ENCODE data around the gene SH3BP4.

The SH3BP4 gene, protein sequence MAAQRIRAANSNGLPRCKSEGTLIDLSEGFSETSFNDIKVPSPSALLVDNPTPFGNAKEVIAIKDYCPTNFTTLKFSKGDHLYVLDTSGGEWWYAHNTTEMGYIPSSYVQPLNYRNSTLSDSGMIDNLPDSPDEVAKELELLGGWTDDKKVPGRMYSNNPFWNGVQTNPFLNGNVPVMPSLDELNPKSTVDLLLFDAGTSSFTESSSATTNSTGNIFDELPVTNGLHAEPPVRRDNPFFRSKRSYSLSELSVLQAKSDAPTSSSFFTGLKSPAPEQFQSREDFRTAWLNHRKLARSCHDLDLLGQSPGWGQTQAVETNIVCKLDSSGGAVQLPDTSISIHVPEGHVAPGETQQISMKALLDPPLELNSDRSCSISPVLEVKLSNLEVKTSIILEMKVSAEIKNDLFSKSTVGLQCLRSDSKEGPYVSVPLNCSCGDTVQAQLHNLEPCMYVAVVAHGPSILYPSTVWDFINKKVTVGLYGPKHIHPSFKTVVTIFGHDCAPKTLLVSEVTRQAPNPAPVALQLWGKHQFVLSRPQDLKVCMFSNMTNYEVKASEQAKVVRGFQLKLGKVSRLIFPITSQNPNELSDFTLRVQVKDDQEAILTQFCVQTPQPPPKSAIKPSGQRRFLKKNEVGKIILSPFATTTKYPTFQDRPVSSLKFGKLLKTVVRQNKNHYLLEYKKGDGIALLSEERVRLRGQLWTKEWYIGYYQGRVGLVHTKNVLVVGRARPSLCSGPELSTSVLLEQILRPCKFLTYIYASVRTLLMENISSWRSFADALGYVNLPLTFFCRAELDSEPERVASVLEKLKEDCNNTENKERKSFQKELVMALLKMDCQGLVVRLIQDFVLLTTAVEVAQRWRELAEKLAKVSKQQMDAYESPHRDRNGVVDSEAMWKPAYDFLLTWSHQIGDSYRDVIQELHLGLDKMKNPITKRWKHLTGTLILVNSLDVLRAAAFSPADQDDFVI

DNA sequence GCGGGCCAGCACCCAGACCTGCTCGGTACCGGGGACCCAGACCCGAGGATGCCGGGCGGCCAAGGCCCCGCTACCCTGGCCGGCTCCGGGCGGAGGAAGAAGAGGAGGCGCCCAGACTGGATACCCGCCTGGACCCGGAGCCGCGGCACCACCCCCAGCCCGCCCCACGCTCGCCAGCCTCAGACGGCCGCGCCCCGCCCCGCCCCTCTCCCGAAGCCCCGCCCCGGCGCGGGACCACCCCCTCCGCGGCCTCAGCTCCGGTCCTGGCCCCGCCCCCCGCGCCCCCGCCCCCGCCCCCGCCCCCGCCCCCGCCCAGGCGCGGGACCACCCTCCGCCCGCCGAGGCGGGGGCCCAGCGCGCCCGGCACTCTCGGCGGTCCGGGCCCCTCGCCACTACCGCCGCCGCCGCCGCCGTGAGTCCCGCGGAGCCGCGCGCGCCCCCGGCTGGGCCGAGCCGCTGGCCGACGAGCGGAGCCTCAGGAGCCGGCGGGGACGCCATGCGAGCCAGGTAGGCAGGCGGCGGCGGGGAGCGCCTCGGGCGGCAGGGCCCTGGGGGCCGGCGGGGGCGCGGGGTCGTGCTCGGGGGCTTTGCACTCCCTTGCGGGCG lies at the start of gene SH3BP4:
SH3BP4 (plus strand) TSS at position 354 of the 606 bp plus-strand sequence. CDS start 82,986 bp downstream, outside the sequence.
- Histone ChIP-seq H3K4me2 (ENCODE audit: insufficient read depth, low read length) (no peak within 1 kb of the TSS), H3K9ac (ENCODE audit: low read depth, low read length) (no peak within 1 kb of the TSS), H3K36me3 (ENCODE audit: insufficient read depth, low read length) (no peaks in the 10 kb centered on the region), H3K27ac (ENCODE audit: low read length) (no peak within 1 kb of the TSS), H3K27me3 (ENCODE audit: insufficient read depth, low read length, poor library complexity) (peaks cover 12% of the 10 kb centered on the region), H4K20me1 (ENCODE audit: insufficient read depth, low read length) (no peaks in the 10 kb centered on the region), H3K79me2 (ENCODE audit: insufficient read depth, low read length) (no peaks in the 10 kb centered on the region), H3K4me3 (ENCODE audit: low read depth in 1 of 2, low read length in 2 of 2) (no peak within 1 kb of the TSS), H2AFZ (ENCODE audit: low read depth, low read length) (no peak within 1 kb of the TSS), H3K9me3 (ENCODE audit: insufficient read depth, low read length, severe bottlenecking) (no peaks in the 10 kb centered on the region), H3K4me1 (ENCODE audit: insufficient read depth, low read length) (no peaks in the 10 kb centered on the region)
- ATAC-seq (ENCODE audit: insufficient read depth, low read depth) = no peak
- DNase-seq = no peak
- no peak for TF ChIP-seq EZH2 (IDR thresholded peaks at IDR 0.05; ENCODE audit: borderline replicate concordance, low read depth, low read length, severe bottlenecking)
- TF ChIP-seq CTCF (IDR thresholded peaks at IDR 0.05; ENCODE audit: borderline replicate concordance, extremely low read depth, low read length, poor library complexity, severe bottlenecking) = no peak

DNA sequence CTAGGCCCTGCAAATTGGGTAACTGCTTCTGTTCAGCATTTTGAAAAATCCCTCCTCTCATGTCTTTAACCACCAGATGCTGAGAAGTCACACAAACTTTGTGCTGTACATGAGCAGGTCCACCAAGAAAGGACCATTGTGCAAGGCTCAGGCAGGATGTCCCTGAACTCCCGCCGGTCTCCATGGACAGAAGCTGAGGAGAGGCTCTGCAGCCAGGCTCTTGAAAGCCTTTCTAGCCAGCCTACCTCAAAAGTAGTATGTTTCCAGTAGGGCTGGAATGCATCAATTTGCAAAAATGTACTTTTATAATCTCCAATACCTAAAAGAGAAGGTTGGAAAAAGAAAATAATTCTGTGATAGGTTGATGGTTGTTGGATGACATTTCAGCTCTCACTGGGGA lies 47.0 kb upstream of the SH3BP4 start:
- ATAC-seq (ENCODE audit: insufficient read depth, low read depth) = no peak
- Histone ChIP-seq H3K4me2 (ENCODE audit: insufficient read depth, low read length) (no peak overlapping the region), H3K27ac (ENCODE audit: low read length) (no peak overlapping the region)

More for the DNA sequence above, 47.0 kb upstream of the SH3BP4 start:
- H3K4me1 ChIP-seq (ENCODE audit: insufficient read depth, low read length) = no peaks in the 10 kb centered on the region
- no peak overlapping the region for H3K9ac ChIP-seq (ENCODE audit: low read depth, low read length)
- no peaks in the 10 kb centered on the region for H4K20me1 ChIP-seq (ENCODE audit: insufficient read depth, low read length)
- H2AFZ ChIP-seq (ENCODE audit: low read depth, low read length) = no peak overlapping the region
- TF ChIP-seq EZH2 (IDR thresholded peaks at IDR 0.05; ENCODE audit: borderline replicate concordance, low read depth, low read length, severe bottlenecking) (no peak), CTCF (IDR thresholded peaks at IDR 0.05; ENCODE audit: borderline replicate concordance, extremely low read depth, low read length, poor library complexity, severe bottlenecking) (no peak)
- no peaks in the 10 kb centered on the region for H3K36me3 ChIP-seq (ENCODE audit: insufficient read depth, low read length)
- H3K9me3 ChIP-seq (ENCODE audit: insufficient read depth, low read length, severe bottlenecking) = no peaks in the 10 kb centered on the region
- H3K79me2 ChIP-seq (ENCODE audit: insufficient read depth, low read length) = no peaks in the 10 kb centered on the region
- H3K4me3 ChIP-seq (ENCODE audit: low read depth in 1 of 2, low read length in 2 of 2) = no peak overlapping the region
- no peak for DNase-seq
- no peaks in the 10 kb centered on the region for H3K27me3 ChIP-seq (ENCODE audit: insufficient read depth, low read length, poor library complexity)

Measured in DND-41 (cell line).